ENCODE results near the gene TRIP11.

The TRIP11 gene

DNA sequence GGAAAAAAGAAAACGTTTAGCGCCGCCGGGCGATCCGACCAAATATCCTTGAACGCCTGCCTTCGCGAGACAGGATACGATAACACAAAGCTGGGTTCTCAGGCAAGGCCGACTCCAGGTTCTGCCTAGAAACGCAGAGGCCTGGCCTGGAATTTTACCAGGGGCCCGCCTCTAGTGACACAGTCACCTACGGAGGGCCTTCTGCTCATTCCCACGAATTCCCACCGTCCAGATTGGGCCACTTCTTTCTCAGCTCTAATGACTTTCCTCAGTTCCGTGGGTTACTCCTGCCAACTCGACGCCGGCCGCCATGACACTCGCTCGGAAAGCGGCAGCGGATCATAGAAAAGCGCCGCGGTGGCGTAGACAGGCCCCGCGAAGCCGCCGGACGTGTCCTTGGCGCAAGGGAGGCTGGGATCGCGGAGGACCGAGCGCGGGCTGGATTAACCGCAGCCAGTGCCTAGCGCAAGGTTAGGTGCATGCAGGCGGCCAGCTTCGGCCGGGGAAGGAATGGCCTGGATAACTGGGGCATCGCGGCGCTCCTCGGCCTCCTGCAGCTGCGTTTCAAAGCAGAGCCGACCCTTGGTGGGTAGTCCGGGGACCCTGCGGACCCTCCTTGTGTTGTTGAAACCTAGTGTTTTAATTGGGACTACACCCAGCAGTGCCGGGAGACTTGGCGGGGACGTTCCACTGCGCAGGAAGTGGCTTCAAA lies at the start of gene TRIP11:
Gene TRIP11 (minus strand): TSS at position 341 of the 712 bp plus-strand sequence. CDS start 374 bp downstream, outside the sequence.
- TF ChIP-seq TAF1 (IDR thresholded peaks at IDR 0.05; ENCODE audit: low read depth) = peak; percentile 97
- peak; percentile 67; the same call in 1 of the 2 replicates for TF ChIP-seq TCF12 (IDR thresholded peaks at IDR 0.05; ENCODE audit: low read depth)
- peak; percentile 83 for TF ChIP-seq MAX (IDR thresholded peaks at IDR 0.05)
- TF ChIP-seq YY1 (IDR thresholded peaks at IDR 0.05; ENCODE audit: low read depth) = peak; percentile 94
- TF ChIP-seq ZBTB7A (IDR thresholded peaks at IDR 0.05; ENCODE audit: low read depth) = no peak
- TF ChIP-seq CREB1 (IDR thresholded peaks at IDR 0.05; ENCODE audit: low read depth) = peak; percentile 50

DNA sequence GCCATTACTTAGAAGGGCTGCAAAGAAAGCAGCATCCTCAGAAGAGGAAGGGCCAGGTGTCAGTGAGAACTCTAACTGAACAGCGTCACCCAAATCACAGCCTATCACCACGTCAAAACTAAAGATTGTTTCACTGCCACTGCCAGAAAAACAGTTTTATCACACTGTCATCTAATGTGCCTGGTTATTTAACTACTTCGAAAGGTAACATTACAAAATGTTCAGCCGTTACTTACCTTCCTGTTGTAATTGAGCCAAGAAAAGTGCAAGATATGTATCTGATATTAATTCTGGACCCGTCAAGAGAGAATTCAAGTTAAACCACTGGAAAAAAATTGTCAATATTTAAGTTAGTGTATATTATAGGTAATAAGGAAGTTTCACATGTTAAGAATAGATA lies 48.6 kb upstream of the TRIP11 start:
- TF ChIP-seq ZBTB7A (IDR thresholded peaks at IDR 0.05; ENCODE audit: low read depth) (no peak), FOXM1 (IDR thresholded peaks at IDR 0.05; ENCODE audit: borderline replicate concordance, low read depth) (no peak), CREB1 (IDR thresholded peaks at IDR 0.05; ENCODE audit: low read depth) (no peak), USF1 (IDR thresholded peaks at IDR 0.05) (no peak), TEAD4 (IDR thresholded peaks at IDR 0.05) (no peak), NFIC (IDR thresholded peaks at IDR 0.05) (no peak), TAF1 (IDR thresholded peaks at IDR 0.05; ENCODE audit: low read depth) (no peak), TCF12 (IDR thresholded peaks at IDR 0.05; ENCODE audit: low read depth) (no peak)

GRCh38 chr14:92074555-92074954 lies 34.7 kb upstream of the TRIP11 start:
- no peak for TF ChIP-seq EGR1 (IDR thresholded peaks at IDR 0.05)
- no peak for TF ChIP-seq ZBTB7A (IDR thresholded peaks at IDR 0.05; ENCODE audit: low read depth)
- TF ChIP-seq NFIC (IDR thresholded peaks at IDR 0.05) = no peak
- no peak for TF ChIP-seq FOXM1 (IDR thresholded peaks at IDR 0.05; ENCODE audit: borderline replicate concordance, low read depth)
- no peak for TF ChIP-seq EP300 (IDR thresholded peaks at IDR 0.05; ENCODE audit: borderline replicate concordance)
- TF ChIP-seq TEAD4 (IDR thresholded peaks at IDR 0.05) = no peak
- no peak for TF ChIP-seq USF1 (IDR thresholded peaks at IDR 0.05)
- TF ChIP-seq TAF1 (IDR thresholded peaks at IDR 0.05; ENCODE audit: low read depth) = no peak
- TF ChIP-seq RAD21 (IDR thresholded peaks at IDR 0.05; ENCODE audit: low read depth) = no peak
- TF ChIP-seq CEBPB (IDR thresholded peaks at IDR 0.05) = no peak

DNA sequence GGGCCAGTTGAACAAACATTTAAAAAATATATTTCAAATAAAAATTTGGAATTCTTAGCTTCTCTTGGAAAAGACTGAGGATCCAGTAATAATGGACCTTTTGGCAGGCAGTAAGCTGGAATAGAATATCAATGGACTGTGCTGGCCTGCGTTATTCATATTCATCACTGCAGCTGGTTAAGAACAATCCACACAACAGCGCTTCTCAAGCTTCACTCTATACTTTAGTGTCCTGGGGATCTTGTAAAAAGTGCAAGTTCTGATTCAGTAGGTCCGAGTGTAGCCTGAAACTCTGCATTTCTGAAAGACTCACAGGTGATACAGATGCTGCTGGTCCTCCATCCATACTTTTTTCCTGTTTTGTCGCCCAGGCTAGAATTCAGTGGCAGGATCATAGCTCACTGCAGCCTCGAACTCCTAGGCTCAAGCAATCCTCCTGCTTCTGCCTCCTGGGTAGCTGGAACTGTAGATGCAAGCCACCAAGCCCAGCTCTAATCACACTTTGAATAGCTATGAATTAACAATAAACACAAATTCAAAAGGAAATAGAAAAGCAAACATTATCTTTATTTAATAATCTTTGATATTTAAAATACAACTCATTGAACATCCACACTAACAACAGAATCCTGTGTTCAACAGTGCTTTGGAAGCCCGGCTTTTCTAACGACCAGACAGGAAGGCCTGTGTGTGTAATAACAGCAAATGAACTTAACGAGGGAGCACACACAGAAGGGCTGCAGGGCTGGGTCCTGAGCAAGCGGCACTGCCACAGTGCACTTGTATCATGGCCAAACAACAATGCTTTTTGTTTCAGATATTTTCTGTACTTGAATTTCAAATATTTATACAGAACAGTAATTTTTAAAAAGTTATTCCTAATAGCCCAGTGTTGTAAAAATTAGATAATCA lies 18.4 kb upstream of the TRIP11 start:
- no peak for TF ChIP-seq ZBTB7A (IDR thresholded peaks at IDR 0.05; ENCODE audit: low read depth)
- no peak for TF ChIP-seq TAF1 (IDR thresholded peaks at IDR 0.05; ENCODE audit: low read depth)
- TF ChIP-seq RAD21 (IDR thresholded peaks at IDR 0.05; ENCODE audit: low read depth) = no peak
- no peak for TF ChIP-seq CREB1 (IDR thresholded peaks at IDR 0.05; ENCODE audit: low read depth)
- no peak for TF ChIP-seq MAX (IDR thresholded peaks at IDR 0.05)
- no peak for TF ChIP-seq CEBPB (IDR thresholded peaks at IDR 0.05)

GRCh38 chr14:92049781-92050180 lies 9.9 kb upstream of the TRIP11 start:
- TF ChIP-seq RAD21 (IDR thresholded peaks at IDR 0.05; ENCODE audit: low read depth) (no peak), FOXM1 (IDR thresholded peaks at IDR 0.05; ENCODE audit: borderline replicate concordance, low read depth) (no peak), USF1 (IDR thresholded peaks at IDR 0.05) (no peak), TEAD4 (IDR thresholded peaks at IDR 0.05) (no peak), EGR1 (IDR thresholded peaks at IDR 0.05) (no peak), EP300 (IDR thresholded peaks at IDR 0.05; ENCODE audit: borderline replicate concordance) (no peak), CREB1 (IDR thresholded peaks at IDR 0.05; ENCODE audit: low read depth) (no peak), MAX (IDR thresholded peaks at IDR 0.05) (no peak), CEBPB (IDR thresholded peaks at IDR 0.05) (no peak), NFIC (IDR thresholded peaks at IDR 0.05) (no peak), YY1 (IDR thresholded peaks at IDR 0.05; ENCODE audit: low read depth) (no peak), TCF12 (IDR thresholded peaks at IDR 0.05; ENCODE audit: low read depth) (no peak), ZBTB7A (IDR thresholded peaks at IDR 0.05; ENCODE audit: low read depth) (no peak), TAF1 (IDR thresholded peaks at IDR 0.05; ENCODE audit: low read depth) (no peak)
- TF ChIP-seq, protein P1, sequence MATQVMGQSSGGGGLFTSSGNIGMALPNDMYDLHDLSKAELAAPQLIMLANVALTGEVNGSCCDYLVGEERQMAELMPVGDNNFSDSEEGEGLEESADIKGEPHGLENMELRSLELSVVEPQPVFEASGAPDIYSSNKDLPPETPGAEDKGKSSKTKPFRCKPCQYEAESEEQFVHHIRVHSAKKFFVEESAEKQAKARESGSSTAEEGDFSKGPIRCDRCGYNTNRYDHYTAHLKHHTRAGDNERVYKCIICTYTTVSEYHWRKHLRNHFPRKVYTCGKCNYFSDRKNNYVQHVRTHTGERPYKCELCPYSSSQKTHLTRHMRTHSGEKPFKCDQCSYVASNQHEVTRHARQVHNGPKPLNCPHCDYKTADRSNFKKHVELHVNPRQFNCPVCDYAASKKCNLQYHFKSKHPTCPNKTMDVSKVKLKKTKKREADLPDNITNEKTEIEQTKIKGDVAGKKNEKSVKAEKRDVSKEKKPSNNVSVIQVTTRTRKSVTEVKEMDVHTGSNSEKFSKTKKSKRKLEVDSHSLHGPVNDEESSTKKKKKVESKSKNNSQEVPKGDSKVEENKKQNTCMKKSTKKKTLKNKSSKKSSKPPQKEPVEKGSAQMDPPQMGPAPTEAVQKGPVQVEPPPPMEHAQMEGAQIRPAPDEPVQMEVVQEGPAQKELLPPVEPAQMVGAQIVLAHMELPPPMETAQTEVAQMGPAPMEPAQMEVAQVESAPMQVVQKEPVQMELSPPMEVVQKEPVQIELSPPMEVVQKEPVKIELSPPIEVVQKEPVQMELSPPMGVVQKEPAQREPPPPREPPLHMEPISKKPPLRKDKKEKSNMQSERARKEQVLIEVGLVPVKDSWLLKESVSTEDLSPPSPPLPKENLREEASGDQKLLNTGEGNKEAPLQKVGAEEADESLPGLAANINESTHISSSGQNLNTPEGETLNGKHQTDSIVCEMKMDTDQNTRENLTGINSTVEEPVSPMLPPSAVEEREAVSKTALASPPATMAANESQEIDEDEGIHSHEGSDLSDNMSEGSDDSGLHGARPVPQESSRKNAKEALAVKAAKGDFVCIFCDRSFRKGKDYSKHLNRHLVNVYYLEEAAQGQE (IDR thresholded peaks at IDR 0.05; ENCODE audit: low read depth) = no peak

- TF ChIP-seq USF1 (IDR thresholded peaks at IDR 0.05) (no peak), MAX (IDR thresholded peaks at IDR 0.05) (no peak), TCF12 (IDR thresholded peaks at IDR 0.05; ENCODE audit: low read depth) (no peak), ZBTB7A (IDR thresholded peaks at IDR 0.05; ENCODE audit: low read depth) (no peak), RAD21 (IDR thresholded peaks at IDR 0.05; ENCODE audit: low read depth) (no peak), EP300 (IDR thresholded peaks at IDR 0.05; ENCODE audit: borderline replicate concordance) (no peak)
- TF ChIP-seq, protein P1 (IDR thresholded peaks at IDR 0.05; ENCODE audit: low read depth) = no peak
Observed at GRCh38 chr14:92041203-92041602, 1.3 kb upstream of the TRIP11 start.

All from Ishikawa (cell line).